ENCODE data around the gene HIVEP1.
A peak's percentile ranks its signal among the peaks of the same experiment; 100 is the strongest.

HIVEP1 gene

DNA sequence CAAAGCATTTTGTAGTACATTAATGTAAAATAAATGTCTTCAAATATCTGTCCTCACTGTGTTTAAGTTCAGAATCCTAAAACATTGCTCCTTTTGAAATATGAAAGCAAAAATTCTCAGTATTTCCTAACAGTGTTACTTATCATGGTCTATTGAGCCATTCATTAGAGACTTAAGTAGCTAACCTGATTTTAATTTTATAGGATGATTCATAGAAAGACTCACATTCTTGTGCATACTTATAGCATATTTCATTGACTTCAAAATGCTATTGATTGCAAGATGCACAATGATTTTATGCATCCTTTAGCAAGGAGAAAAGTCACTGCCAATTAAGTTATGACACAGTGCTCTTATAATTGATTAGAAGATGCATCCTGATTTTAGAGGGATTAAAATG is 85.7 kb downstream of the HIVEP1 start:
- ATAC-seq = peak; percentile 28; the same call in 1 of the 3 replicates
- TF ChIP-seq OSR1 (CRISPR knock-in tag; IDR thresholded peaks at IDR 0.05) (no peak), ZNF8 (CRISPR knock-in tag; IDR thresholded peaks at IDR 0.05) (no peak), PPARA (CRISPR knock-in tag; IDR thresholded peaks at IDR 0.05; ENCODE audit: borderline replicate concordance) (no peak), ZC3H10 (CRISPR knock-in tag; IDR thresholded peaks at IDR 0.05) (no peak), BACH2 (CRISPR knock-in tag; IDR thresholded peaks at IDR 0.05; ENCODE audit: borderline replicate concordance) (no peak), ARNTL (CRISPR knock-in tag; IDR thresholded peaks at IDR 0.05; ENCODE audit: borderline replicate concordance, low read depth) (no peak), CSDC2 (CRISPR knock-in tag; IDR thresholded peaks at IDR 0.05) (no peak), SNAI2 (CRISPR knock-in tag; IDR thresholded peaks at IDR 0.05) (no peak), RARB (CRISPR knock-in tag; IDR thresholded peaks at IDR 0.05) (no peak), GLIS3 (CRISPR knock-in tag; IDR thresholded peaks at IDR 0.05) (no peak), TOX (CRISPR knock-in tag; IDR thresholded peaks at IDR 0.05; ENCODE audit: borderline replicate concordance) (no peak), ESRRG (CRISPR knock-in tag; IDR thresholded peaks at IDR 0.05) (no peak), TCF4 (CRISPR knock-in tag; IDR thresholded peaks at IDR 0.05; ENCODE audit: borderline replicate concordance) (no peak)
- TF ChIP-seq, protein P1, sequence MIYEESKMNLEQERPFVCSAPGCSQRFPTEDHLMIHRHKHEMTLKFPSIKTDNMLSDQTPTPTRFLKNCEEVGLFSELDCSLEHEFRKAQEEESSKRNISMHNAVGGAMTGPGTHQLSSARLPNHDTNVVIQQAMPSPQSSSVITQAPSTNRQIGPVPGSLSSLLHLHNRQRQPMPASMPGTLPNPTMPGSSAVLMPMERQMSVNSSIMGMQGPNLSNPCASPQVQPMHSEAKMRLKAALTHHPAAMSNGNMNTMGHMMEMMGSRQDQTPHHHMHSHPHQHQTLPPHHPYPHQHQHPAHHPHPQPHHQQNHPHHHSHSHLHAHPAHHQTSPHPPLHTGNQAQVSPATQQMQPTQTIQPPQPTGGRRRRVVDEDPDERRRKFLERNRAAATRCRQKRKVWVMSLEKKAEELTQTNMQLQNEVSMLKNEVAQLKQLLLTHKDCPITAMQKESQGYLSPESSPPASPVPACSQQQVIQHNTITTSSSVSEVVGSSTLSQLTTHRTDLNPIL (CRISPR knock-in tag; IDR thresholded peaks at IDR 0.05; ENCODE audit: low read depth) = no peak
- TF ChIP-seq, protein P2, sequence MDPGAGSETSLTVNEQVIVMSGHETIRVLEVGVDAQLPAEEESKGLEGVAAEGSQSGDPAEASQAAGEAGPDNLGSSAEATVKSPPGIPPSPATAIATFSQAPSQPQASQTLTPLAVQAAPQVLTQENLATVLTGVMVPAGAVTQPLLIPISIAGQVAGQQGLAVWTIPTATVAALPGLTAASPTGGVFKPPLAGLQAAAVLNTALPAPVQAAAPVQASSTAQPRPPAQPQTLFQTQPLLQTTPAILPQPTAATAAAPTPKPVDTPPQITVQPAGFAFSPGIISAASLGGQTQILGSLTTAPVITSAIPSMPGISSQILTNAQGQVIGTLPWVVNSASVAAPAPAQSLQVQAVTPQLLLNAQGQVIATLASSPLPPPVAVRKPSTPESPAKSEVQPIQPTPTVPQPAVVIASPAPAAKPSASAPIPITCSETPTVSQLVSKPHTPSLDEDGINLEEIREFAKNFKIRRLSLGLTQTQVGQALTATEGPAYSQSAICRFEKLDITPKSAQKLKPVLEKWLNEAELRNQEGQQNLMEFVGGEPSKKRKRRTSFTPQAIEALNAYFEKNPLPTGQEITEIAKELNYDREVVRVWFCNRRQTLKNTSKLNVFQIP (CRISPR knock-in tag; IDR thresholded peaks at IDR 0.05; ENCODE audit: borderline replicate concordance, low read depth) = no peak
- TF ChIP-seq, protein P3, sequence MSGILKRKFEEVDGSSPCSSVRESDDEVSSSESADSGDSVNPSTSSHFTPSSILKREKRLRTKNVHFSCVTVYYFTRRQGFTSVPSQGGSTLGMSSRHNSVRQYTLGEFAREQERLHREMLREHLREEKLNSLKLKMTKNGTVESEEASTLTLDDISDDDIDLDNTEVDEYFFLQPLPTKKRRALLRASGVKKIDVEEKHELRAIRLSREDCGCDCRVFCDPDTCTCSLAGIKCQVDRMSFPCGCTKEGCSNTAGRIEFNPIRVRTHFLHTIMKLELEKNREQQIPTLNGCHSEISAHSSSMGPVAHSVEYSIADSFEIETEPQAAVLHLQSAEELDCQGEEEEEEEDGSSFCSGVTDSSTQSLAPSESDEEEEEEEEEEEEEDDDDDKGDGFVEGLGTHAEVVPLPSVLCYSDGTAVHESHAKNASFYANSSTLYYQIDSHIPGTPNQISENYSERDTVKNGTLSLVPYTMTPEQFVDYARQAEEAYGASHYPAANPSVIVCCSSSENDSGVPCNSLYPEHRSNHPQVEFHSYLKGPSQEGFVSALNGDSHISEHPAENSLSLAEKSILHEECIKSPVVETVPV (CRISPR knock-in tag; IDR thresholded peaks at IDR 0.05) = no peak
- TF ChIP-seq, protein P4, sequence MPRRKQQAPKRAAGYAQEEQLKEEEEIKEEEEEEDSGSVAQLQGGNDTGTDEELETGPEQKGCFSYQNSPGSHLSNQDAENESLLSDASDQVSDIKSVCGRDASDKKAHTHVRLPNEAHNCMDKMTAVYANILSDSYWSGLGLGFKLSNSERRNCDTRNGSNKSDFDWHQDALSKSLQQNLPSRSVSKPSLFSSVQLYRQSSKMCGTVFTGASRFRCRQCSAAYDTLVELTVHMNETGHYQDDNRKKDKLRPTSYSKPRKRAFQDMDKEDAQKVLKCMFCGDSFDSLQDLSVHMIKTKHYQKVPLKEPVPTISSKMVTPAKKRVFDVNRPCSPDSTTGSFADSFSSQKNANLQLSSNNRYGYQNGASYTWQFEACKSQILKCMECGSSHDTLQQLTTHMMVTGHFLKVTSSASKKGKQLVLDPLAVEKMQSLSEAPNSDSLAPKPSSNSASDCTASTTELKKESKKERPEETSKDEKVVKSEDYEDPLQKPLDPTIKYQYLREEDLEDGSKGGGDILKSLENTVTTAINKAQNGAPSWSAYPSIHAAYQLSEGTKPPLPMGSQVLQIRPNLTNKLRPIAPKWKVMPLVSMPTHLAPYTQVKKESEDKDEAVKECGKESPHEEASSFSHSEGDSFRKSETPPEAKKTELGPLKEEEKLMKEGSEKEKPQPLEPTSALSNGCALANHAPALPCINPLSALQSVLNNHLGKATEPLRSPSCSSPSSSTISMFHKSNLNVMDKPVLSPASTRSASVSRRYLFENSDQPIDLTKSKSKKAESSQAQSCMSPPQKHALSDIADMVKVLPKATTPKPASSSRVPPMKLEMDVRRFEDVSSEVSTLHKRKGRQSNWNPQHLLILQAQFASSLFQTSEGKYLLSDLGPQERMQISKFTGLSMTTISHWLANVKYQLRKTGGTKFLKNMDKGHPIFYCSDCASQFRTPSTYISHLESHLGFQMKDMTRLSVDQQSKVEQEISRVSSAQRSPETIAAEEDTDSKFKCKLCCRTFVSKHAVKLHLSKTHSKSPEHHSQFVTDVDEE (CRISPR knock-in tag; IDR thresholded peaks at IDR 0.05) = no peak

DNA sequence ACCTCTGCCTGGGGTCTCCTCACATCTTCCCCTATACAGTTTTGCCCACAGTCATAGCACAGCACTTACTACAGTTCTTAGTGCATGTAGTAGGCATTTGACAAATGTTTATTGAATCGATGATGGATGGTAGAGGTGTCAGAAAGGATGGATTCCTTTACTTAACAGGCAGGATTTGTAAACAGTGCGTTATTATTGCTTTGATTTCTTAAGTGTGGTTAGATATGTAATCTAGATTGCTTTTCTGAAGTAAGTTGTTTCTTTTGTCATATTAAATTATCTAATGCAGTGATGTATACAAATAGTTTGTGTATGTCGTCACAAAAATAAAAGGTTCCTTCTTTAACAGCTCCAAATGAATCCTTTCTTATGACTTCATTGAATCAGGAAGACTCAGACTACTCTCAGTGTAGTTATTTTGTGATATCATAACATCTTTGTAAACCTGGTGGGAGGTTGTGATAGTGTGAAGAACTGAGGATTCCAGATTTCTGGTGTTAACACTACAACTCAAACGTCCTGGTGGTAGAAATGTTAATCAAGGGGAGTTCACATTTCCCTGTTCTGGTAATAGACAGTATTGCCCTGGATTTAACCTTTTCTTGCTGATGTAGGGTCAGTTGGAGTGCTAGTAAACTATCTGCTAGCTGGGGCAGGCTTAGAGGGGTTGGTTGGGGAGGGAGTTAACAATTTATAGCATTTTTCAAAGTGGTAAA is 87.7 kb downstream of the HIVEP1 start:
- no peak for ATAC-seq
- TF ChIP-seq ZC3H10 (CRISPR knock-in tag; IDR thresholded peaks at IDR 0.05) (no peak), ISL1 (CRISPR knock-in tag; IDR thresholded peaks at IDR 0.05) (no peak)

DNA sequence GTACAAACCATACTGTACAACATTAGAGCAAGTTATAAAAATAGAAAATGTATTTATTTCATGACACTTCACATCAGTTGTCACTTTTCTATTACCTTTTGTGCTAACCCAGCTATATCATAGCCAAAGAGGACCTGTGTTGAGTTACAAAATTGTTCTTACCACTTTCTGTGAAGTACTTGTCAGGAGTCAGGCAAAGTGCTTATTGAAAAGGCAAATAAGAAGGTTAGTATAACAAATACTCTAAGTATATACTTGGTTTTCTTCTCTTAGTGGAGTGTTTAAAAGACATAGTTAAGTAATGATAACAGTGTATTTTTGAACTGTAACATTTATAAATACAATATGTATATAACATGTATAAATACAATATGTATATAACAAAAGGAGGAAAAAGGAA is 88.9 kb downstream of the HIVEP1 start:
- ATAC-seq = no peak
- no peak for TF ChIP-seq GLIS3 (CRISPR knock-in tag; IDR thresholded peaks at IDR 0.05)
- no peak for TF ChIP-seq PPARA (CRISPR knock-in tag; IDR thresholded peaks at IDR 0.05; ENCODE audit: borderline replicate concordance)
- no peak for TF ChIP-seq ESRRG (CRISPR knock-in tag; IDR thresholded peaks at IDR 0.05)
- TF ChIP-seq TCF4 (CRISPR knock-in tag; IDR thresholded peaks at IDR 0.05; ENCODE audit: borderline replicate concordance) = no peak
- TF ChIP-seq, protein P2 (CRISPR knock-in tag; IDR thresholded peaks at IDR 0.05; ENCODE audit: borderline replicate concordance, low read depth) = no peak
- no peak for TF ChIP-seq ARNTL (CRISPR knock-in tag; IDR thresholded peaks at IDR 0.05; ENCODE audit: borderline replicate concordance, low read depth)
- no peak for TF ChIP-seq ZC3H10 (CRISPR knock-in tag; IDR thresholded peaks at IDR 0.05)
- TF ChIP-seq ZFP3 (CRISPR knock-in tag; IDR thresholded peaks at IDR 0.05) = no peak
- TF ChIP-seq OSR1 (CRISPR knock-in tag; IDR thresholded peaks at IDR 0.05) = no peak
- TF ChIP-seq, protein P4 (CRISPR knock-in tag; IDR thresholded peaks at IDR 0.05) = no peak
- no peak for TF ChIP-seq ZFP30 (CRISPR knock-in tag; IDR thresholded peaks at IDR 0.05)
- TF ChIP-seq ZNF565 (CRISPR knock-in tag; conservative IDR thresholded peaks at IDR 0.05; ENCODE audit: low read depth) = no peak
- no peak for TF ChIP-seq TOX (CRISPR knock-in tag; IDR thresholded peaks at IDR 0.05; ENCODE audit: borderline replicate concordance)
- TF ChIP-seq CSDC2 (CRISPR knock-in tag; IDR thresholded peaks at IDR 0.05) = no peak
- TF ChIP-seq, protein P1 (CRISPR knock-in tag; IDR thresholded peaks at IDR 0.05; ENCODE audit: low read depth) = no peak
- TF ChIP-seq ZNF70 (CRISPR knock-in tag; IDR thresholded peaks at IDR 0.05) = no peak
- TF ChIP-seq BACH2 (CRISPR knock-in tag; IDR thresholded peaks at IDR 0.05; ENCODE audit: borderline replicate concordance) = no peak
